H1 (cell line): ENCODE measurements around the gene MIXL1. TPM values are rescaled to one million over a fixed set of nuclear protein-coding genes. Genes with fewer than 3 reads are reported as not detected.

Source experiments
- CEBPB ChIP-seq: IDR thresholded peaks from 2 replicates; pipeline ENCODE4 v1.6.1; 2012; ENCODE audit warnings: low read depth, low read length
- CTCF ChIP-seq, 3 experiments: IDR thresholded peaks; 1 replicate in 2 of 3; 2 replicates in 1 of 3; pipeline versions ENCODE4 v1.5.1 to v1.6.1; 2011; ENCODE audit warnings: low read length in 3 of 3, mild to moderate bottlenecking in 3 of 3, inconsistent platforms in 2 of 3, low read depth in 1 of 3, moderate library complexity in 1 of 3; ENCODE audit not compliant: insufficient read depth in 1 of 3; ENCODE audit errors: control extremely low read depth in 1 of 3
- polyA plus RNA-seq, 7 experiments: library from polyadenylated mRNA; depleted of rRNA in 3 of 7; stranded (reverse) in 5 of 7; unstranded in 2 of 7; fragments of >200 nt in 5 of 7; fragments of 200-250 nt in 2 of 7; gene quantifications; 1 replicate in 5 of 7; 2 replicates in 1 of 7; 4 replicates in 1 of 7; pipeline versions ENCODE4 v1.2.1 to v1.2.3, GENCODE V29; 2011 to 2013; ENCODE audit warnings: missing spikeins in 2 of 7, mixed read lengths in 2 of 7
- total RNA-seq: library from RNA; stranded (reverse); fragmentation: NEBNext Ultra II Directional; extraction: Animal tissue kit (Norgen Biotek cat#: 25700); gene quantifications from 2 replicates; pipeline ENCODE4 v1.2.1, GENCODE V29; 2021

MIXL1 gene
- total and polyA plus RNA-seq, 2 of the 8 experiments (the other 6 are each of a cell fraction or from before 2014, with no cell fraction given): 1.5 to 1.8 TPM

GRCh38 chr1:226217273-226217672 lies 6.2 kb upstream of the MIXL1 start (continued):
- TF ChIP-seq CTCF (IDR thresholded peaks at IDR 0.05; ENCODE audit: control extremely low read depth in 1 of 3, insufficient read depth in 1 of 3, low read depth in 1 of 3, low read length in 3 of 3): no peak
- no peak for TF ChIP-seq CEBPB
